Bronchial epithelial cell (primary cell): ENCODE data around the gene ZNF292. TPM values are rescaled to one million over a fixed set of nuclear protein-coding genes. Genes with fewer than 3 reads are reported as not detected.

Experiments
- DNase-seq: peaks from one replicate; pipeline ENCODE4 v3.0.0-alpha.2; 2010; ENCODE audit warnings: low read depth
- FAIRE-seq: peaks from 2 replicates; lab custom pipeline; 2011; peaks lifted over from hg19 to GRCh38; lab: Jason Lieb, UNC
- H3K27me3 ChIP-seq: 2 replicates; pipeline ENCODE4 v1.5.1; 2011; ENCODE audit warnings: low read length; ENCODE audit not compliant: control insufficient read depth, insufficient read depth
- H3K36me3 ChIP-seq: 2 replicates; pipeline ENCODE4 v1.5.1; 2011; ENCODE audit warnings: low read length; ENCODE audit not compliant: control insufficient read depth, insufficient read depth
- H3K4me3 ChIP-seq: 2 replicates; pipeline ENCODE4 v1.5.1; 2011; ENCODE audit warnings: mild to moderate bottlenecking, low read depth, low read length, control low read depth
- CTCF ChIP-seq: IDR thresholded peaks from 2 replicates; pipeline ENCODE4 v1.5.1; 2011; ENCODE audit warnings: mild to moderate bottlenecking, moderate library complexity, low read length, control low read depth, inconsistent platforms; ENCODE audit not compliant: insufficient read depth, severe bottlenecking
- total RNA-seq: library from RNA; depleted of rRNA; stranded (reverse); fragments of >200 nt; gene quantifications from 2 replicates; pipeline ENCODE4 v1.2.1, GENCODE V29; 2014

The ZNF292 gene
- total RNA-seq, 1 donor from 2014 or later: 28.2 TPM

- H3K4me3 ChIP-seq: no peak overlapping the region
- DNase-seq (no peak), FAIRE-seq (no peak)
- no peaks in the 10 kb centered on the region for H3K27me3 ChIP-seq
- H3K36me3 ChIP-seq: no peaks in the 10 kb centered on the region
- no peak for TF ChIP-seq CTCF
Observed at GRCh38 chr6:87164506-87164905, 9.1 kb downstream of the ZNF292 start.

GRCh38 chr6:87165185-87165584, 9.8 kb downstream of the ZNF292 start:
- Histone ChIP-seq H3K36me3 (no peaks in the 10 kb centered on the region), H3K4me3 (no peak overlapping the region), H3K27me3 (no peaks in the 10 kb centered on the region)
- DNase-seq (no peak), FAIRE-seq (no peak)
- no peak for TF ChIP-seq CTCF

GRCh38 chr6:87171938-87172633, 16.7 kb downstream of the ZNF292 start:
- DNase-seq: no peak
- TF ChIP-seq CTCF: no peak
- Histone ChIP-seq H3K4me3 (no peak overlapping the region), H3K36me3 (no peaks in the 10 kb centered on the region), H3K27me3 (no peaks in the 10 kb centered on the region)
- FAIRE-seq: no peak

- no peak for TF ChIP-seq CTCF
- FAIRE-seq: no peak
- no peaks in the 10 kb centered on the region for H3K36me3 ChIP-seq
- DNase-seq: no peak
- H3K27me3 ChIP-seq: no peaks in the 10 kb centered on the region
- H3K4me3 ChIP-seq: no peak overlapping the region
Observed at GRCh38 chr6:87174078-87174579, 18.8 kb downstream of the ZNF292 start.

GRCh38 chr6:87176493-87176892, 21.1 kb downstream of the ZNF292 start:
- H3K36me3 ChIP-seq: no peaks in the 10 kb centered on the region
- no peaks in the 10 kb centered on the region for H3K27me3 ChIP-seq
- no peak overlapping the region for H3K4me3 ChIP-seq
- DNase-seq (no peak), FAIRE-seq (no peak)
- TF ChIP-seq CTCF: no peak
